H1 (cell line): ENCODE measurements around the gene HAPLN3. TPM values are rescaled to one million over a fixed set of nuclear protein-coding genes. Genes with fewer than 3 reads are reported as not detected.

ENCODE experiments used
- CTCF ChIA-PET: fragments of 300-600 bp; sonication (Branson Sonifier 250); formaldehyde crosslinking; loops from one replicate; lab custom pipeline; 2021; ENCODE audit not compliant: partially characterized antibody; lab: Charles Lee
- POLR2A ChIA-PET: fragments of 300-600 bp; sonication (Branson Sonifier 250); formaldehyde crosslinking; loops from one replicate; lab custom pipeline; 2021; ENCODE audit warnings: inconsistent platforms; ENCODE audit not compliant: partially characterized antibody; lab: Charles Lee
- DNase-seq, 2 experiments: peaks; one replicate each; pipeline versions ENCODE4 v3.0.0 to v3.0.0-alpha.2; 2010 to 2022; ENCODE audit warnings: low spot score in 2 of 2, low read depth in 1 of 2, mixed read lengths in 1 of 2
- FAIRE-seq: peaks from 2 replicates; lab custom pipeline; 2011; peaks lifted over from hg19 to GRCh38; lab: Jason Lieb, UNC
- H2AFZ ChIP-seq: 2 replicates; pipeline ENCODE4 v1.8.1; 2012; ENCODE audit warnings: low read length, inconsistent platforms
- H2AK5ac ChIP-seq: 2 replicates; pipeline ENCODE4 v1.6.1; 2013; ENCODE audit warnings: low read depth, low read length
- H2BK120ac ChIP-seq: replicated peaks from 2 replicates; pipeline ENCODE3; 2013; ENCODE audit warnings: low read depth, low read length, inconsistent platforms
- H2BK12ac ChIP-seq: 2 replicates; pipeline ENCODE4 v1.6.1; 2013; ENCODE audit warnings: low read depth, low read length
- H2BK15ac ChIP-seq: 2 replicates; pipeline ENCODE4 v1.6.1; 2013; ENCODE audit warnings: low read length
- H2BK20ac ChIP-seq: 2 replicates; pipeline ENCODE4 v1.6.1; 2013; ENCODE audit warnings: low read length
- H2BK5ac ChIP-seq: 2 replicates; pipeline ENCODE4 v1.6.1; 2013; ENCODE audit warnings: low read depth, low read length
- H3K14ac ChIP-seq: 2 replicates; pipeline ENCODE4 v1.6.1; 2013; ENCODE audit warnings: inconsistent platforms; ENCODE audit not compliant: insufficient read length
- H3K18ac ChIP-seq: 2 replicates; pipeline ENCODE4 v1.6.1; 2013; ENCODE audit warnings: low read length; ENCODE audit errors: extremely low read depth
- H3K23ac ChIP-seq: 2 replicates; pipeline ENCODE4 v1.6.1; 2013; ENCODE audit warnings: inconsistent platforms; ENCODE audit not compliant: insufficient read length
- H3K23me2 ChIP-seq: 2 replicates; pipeline ENCODE4 v1.6.1; 2013; ENCODE audit warnings: low read depth, low read length
- H3K27ac ChIP-seq: 2 replicates; pipeline ENCODE4 v1.6.1; 2011; ENCODE audit warnings: low read depth, low read length, inconsistent platforms
- H3K27me3 ChIP-seq, 4 experiments: replicated peaks in 1 of 4; 1 replicate in 1 of 4; 2 replicates in 3 of 4; pipeline versions ENCODE4 v1.6.1 to v1.8.1; 2011 to 2013; ENCODE audit warnings: low read length in 3 of 4, mild to moderate bottlenecking in 3 of 4, inconsistent platforms in 2 of 4, mixed read lengths in 2 of 4, moderate library complexity in 1 of 4; ENCODE audit not compliant: control insufficient read depth in 3 of 4, insufficient read depth in 3 of 4; ENCODE audit errors: extremely low read depth in 1 of 4
- H3K36me3 ChIP-seq, 4 experiments: 2 replicates each; pipeline versions ENCODE4 v1.6.1 to v1.8.1; 2011 to 2013; ENCODE audit warnings: mild to moderate bottlenecking in 4 of 4, low read length in 3 of 4, moderate library complexity in 2 of 4, control low read depth in 1 of 4, inconsistent platforms in 1 of 4; ENCODE audit not compliant: insufficient read depth in 4 of 4, control insufficient read depth in 2 of 4
- H3K4ac ChIP-seq: replicated peaks from 2 replicates; pipeline ENCODE3; 2013; ENCODE audit warnings: low read length, low read depth, mixed read lengths, inconsistent platforms; ENCODE audit not compliant: insufficient read length
- H3K4me1 ChIP-seq, 4 experiments: replicated peaks in 1 of 4; 1 replicate in 1 of 4; 2 replicates in 3 of 4; pipeline versions ENCODE4 v1.6.1 to v1.8.1; 2011 to 2013; ENCODE audit warnings: low read length in 3 of 4, inconsistent platforms in 2 of 4, mixed read lengths in 1 of 4; ENCODE audit not compliant: insufficient read depth in 4 of 4, control insufficient read depth in 3 of 4
- H3K4me2 ChIP-seq, 2 experiments: 2 replicates each; pipeline versions ENCODE4 v1.6.1 to v1.8.1; 2011 to 2013; ENCODE audit warnings: low read depth in 2 of 2, low read length in 2 of 2, control low read depth in 1 of 2, inconsistent platforms in 1 of 2, mild to moderate bottlenecking in 1 of 2; ENCODE audit not compliant: insufficient read depth in 1 of 2
- H3K4me3 ChIP-seq, 4 experiments: fragments of 200-600, 300-600 bp in 1 of 4; sonication (generic), shearing (Covaris generic), sonication (Bioruptor Twin) in 1 of 4; 2 replicates each; pipeline versions ENCODE4 v1.5.1 to v1.8.1; 2011 to 2016; ENCODE audit warnings: low read length in 4 of 4, low read depth in 3 of 4, control low read depth in 2 of 4, inconsistent platforms in 2 of 4, mild to moderate bottlenecking in 2 of 4, mixed read lengths in 1 of 4, moderate library complexity in 1 of 4; ENCODE audit not compliant: insufficient read depth in 2 of 4; ENCODE audit errors: extremely low read depth in 1 of 4
- H3K56ac ChIP-seq: replicated peaks from 2 replicates; pipeline ENCODE3; 2013; ENCODE audit warnings: low read depth, mild to moderate bottlenecking, mixed read lengths, low read length, inconsistent platforms; ENCODE audit not compliant: insufficient read length
- H3K79me1 ChIP-seq: 2 replicates; pipeline ENCODE4 v1.6.1; 2013; ENCODE audit warnings: low read depth, low read length, control low read depth
- H3K79me2 ChIP-seq, 2 experiments: 2 replicates each; pipeline versions ENCODE4 v1.6.1 to v1.8.1; 2012 to 2013; ENCODE audit warnings: low read length in 2 of 2, mild to moderate bottlenecking in 2 of 2, inconsistent platforms in 1 of 2; ENCODE audit not compliant: insufficient read depth in 2 of 2, control insufficient read depth in 1 of 2
- H3K9ac ChIP-seq, 4 experiments: replicated peaks in 1 of 4; 1 replicate in 1 of 4; 2 replicates in 3 of 4; pipeline versions ENCODE4 v1.6.1 to v1.8.1; 2011 to 2013; ENCODE audit warnings: low read depth in 3 of 4, low read length in 3 of 4, control low read depth in 2 of 4, mild to moderate bottlenecking in 2 of 4, moderate library complexity in 2 of 4, inconsistent platforms in 1 of 4; ENCODE audit errors: extremely low read depth in 1 of 4
- H3K9me3 ChIP-seq, 2 experiments: 2 replicates each; pipeline versions ENCODE4 v1.6.1 to v1.8.1; 2012 to 2013; ENCODE audit warnings: mild to moderate bottlenecking in 2 of 2, moderate library complexity in 2 of 2, control low read depth in 1 of 2, inconsistent platforms in 1 of 2, low read depth in 1 of 2, low read length in 1 of 2, mixed read lengths in 1 of 2; ENCODE audit not compliant: insufficient read depth in 2 of 2
- H4K20me1 ChIP-seq, 2 experiments: replicated peaks in 1 of 2; 2 replicates each; pipeline versions ENCODE3 to v1.8.1; 2011 to 2013; ENCODE audit warnings: inconsistent platforms in 2 of 2, low read length in 2 of 2, mild to moderate bottlenecking in 1 of 2; ENCODE audit not compliant: insufficient read depth in 2 of 2, control insufficient read depth in 1 of 2
- H4K5ac ChIP-seq: 2 replicates; pipeline ENCODE4 v1.6.1; 2013; ENCODE audit warnings: low read length, low read depth, mixed read lengths, inconsistent platforms; ENCODE audit not compliant: insufficient read length
- H4K8ac ChIP-seq: 2 replicates; pipeline ENCODE4 v1.8.0; 2013; ENCODE audit warnings: mild to moderate bottlenecking, moderate library complexity, low read length, inconsistent platforms; ENCODE audit not compliant: insufficient read depth; ENCODE audit errors: extremely low read depth
- H4K91ac ChIP-seq: replicated peaks from 2 replicates; pipeline ENCODE3; 2013; ENCODE audit warnings: low read length, mixed read lengths, inconsistent platforms; ENCODE audit not compliant: insufficient read length
- EZH2 ChIP-seq: fragments of 200-600 bp; sonication (generic); IDR thresholded peaks from 2 replicates; pipeline ENCODE4 v1.7.1; 2012; ENCODE audit warnings: low read depth, mild to moderate bottlenecking, moderate library complexity, low read length, inconsistent platforms; ENCODE audit not compliant: severe bottlenecking
- FOSL1 ChIP-seq: IDR thresholded peaks from 2 replicates; pipeline ENCODE4 v1.6.1; 2011; ENCODE audit warnings: mild to moderate bottlenecking, low read depth, low read length, moderate library complexity; ENCODE audit not compliant: insufficient read depth
- GABPA ChIP-seq: IDR thresholded peaks from 2 replicates; pipeline ENCODE4 v1.6.1; 2011; ENCODE audit warnings: mild to moderate bottlenecking, low read length, moderate library complexity, borderline replicate concordance; ENCODE audit not compliant: insufficient read depth
- SIN3A ChIP-seq, 2 experiments: IDR thresholded peaks in 1 of 2; conservative IDR thresholded peaks in 1 of 2; 2 replicates each; pipeline ENCODE4 v1.6.1; 2011 to 2012; ENCODE audit warnings: low read length in 2 of 2, improper control_type of control experiment in 1 of 2, low read depth in 1 of 2, mild to moderate bottlenecking in 1 of 2
- SRF ChIP-seq: IDR thresholded peaks from 2 replicates; pipeline ENCODE4 v1.6.1; 2011; ENCODE audit warnings: mild to moderate bottlenecking, low read depth, low read length, moderate library complexity
- TAF7 ChIP-seq: optimal IDR thresholded peaks from 2 replicates; pipeline ENCODE3; 2011; ENCODE audit warnings: low read depth, mild to moderate bottlenecking, inconsistent platforms, low read length, moderate library complexity, borderline replicate concordance
- TBP ChIP-seq: IDR thresholded peaks from 2 replicates; pipeline ENCODE4 v1.6.1; 2011; ENCODE audit warnings: low read depth, low read length, improper control_type of control experiment
- TCF12 ChIP-seq: IDR thresholded peaks from 2 replicates; pipeline ENCODE4 v1.6.1; 2011; ENCODE audit warnings: low read depth, mild to moderate bottlenecking, low read length
- TEAD4 ChIP-seq: IDR thresholded peaks from 2 replicates; pipeline ENCODE4 v1.6.1; 2012; ENCODE audit warnings: low read depth, low read length, inconsistent platforms, mixed read lengths
- ZNF274 ChIP-seq: IDR thresholded peaks from 2 replicates; pipeline ENCODE4 v1.7.0; 2012; ENCODE audit warnings: low read length, borderline replicate concordance; ENCODE audit errors: extremely low read depth
- WGBS, 2 experiments: shearing (Covaris generic) in 1 of 2; methylation state at CpG; one replicate each; pipeline versions ENCODE4 v1.1.6 to v1.1.7; 2013 to 2015; ENCODE audit warnings: low lambda C conversion rate in 2 of 2, mixed read lengths in 2 of 2, inconsistent platforms in 1 of 2, low coverage in 1 of 2, missing lambda C conversion rate in 1 of 2; ENCODE audit not compliant: insufficient replicate concordance in 2 of 2, insufficient coverage in 1 of 2, insufficient read length in 1 of 2; ENCODE audit errors: extremely low coverage in 1 of 2, missing lambda C conversion rate in 1 of 2; 5-methylcytosine and 5-hydroxymethylcytosine counted together
- polyA plus RNA-seq, 7 experiments: library from polyadenylated mRNA; depleted of rRNA in 3 of 7; stranded (reverse) in 5 of 7; unstranded in 2 of 7; fragments of >200 nt in 5 of 7; fragments of 200-250 nt in 2 of 7; gene quantifications; 1 replicate in 5 of 7; 2 replicates in 1 of 7; 4 replicates in 1 of 7; pipeline versions ENCODE4 v1.2.1 to v1.2.3, GENCODE V29; 2011 to 2013; ENCODE audit warnings: missing spikeins in 2 of 7, mixed read lengths in 2 of 7
- total RNA-seq: library from RNA; stranded (reverse); fragmentation: NEBNext Ultra II Directional; extraction: Animal tissue kit (Norgen Biotek cat#: 25700); gene quantifications from 2 replicates; pipeline ENCODE4 v1.2.1, GENCODE V29; 2021
- TF ChIP-seq, protein P1 (sequence below): IDR thresholded peaks from 2 replicates; pipeline ENCODE4 v1.6.1; 2012; ENCODE audit warnings: inconsistent platforms

Gene HAPLN3
- total and polyA plus RNA-seq, 2 of the 8 experiments (the other 6 are each of a cell fraction or from before 2014, with no cell fraction given): 76.2 to 79.7 TPM

DNA sequence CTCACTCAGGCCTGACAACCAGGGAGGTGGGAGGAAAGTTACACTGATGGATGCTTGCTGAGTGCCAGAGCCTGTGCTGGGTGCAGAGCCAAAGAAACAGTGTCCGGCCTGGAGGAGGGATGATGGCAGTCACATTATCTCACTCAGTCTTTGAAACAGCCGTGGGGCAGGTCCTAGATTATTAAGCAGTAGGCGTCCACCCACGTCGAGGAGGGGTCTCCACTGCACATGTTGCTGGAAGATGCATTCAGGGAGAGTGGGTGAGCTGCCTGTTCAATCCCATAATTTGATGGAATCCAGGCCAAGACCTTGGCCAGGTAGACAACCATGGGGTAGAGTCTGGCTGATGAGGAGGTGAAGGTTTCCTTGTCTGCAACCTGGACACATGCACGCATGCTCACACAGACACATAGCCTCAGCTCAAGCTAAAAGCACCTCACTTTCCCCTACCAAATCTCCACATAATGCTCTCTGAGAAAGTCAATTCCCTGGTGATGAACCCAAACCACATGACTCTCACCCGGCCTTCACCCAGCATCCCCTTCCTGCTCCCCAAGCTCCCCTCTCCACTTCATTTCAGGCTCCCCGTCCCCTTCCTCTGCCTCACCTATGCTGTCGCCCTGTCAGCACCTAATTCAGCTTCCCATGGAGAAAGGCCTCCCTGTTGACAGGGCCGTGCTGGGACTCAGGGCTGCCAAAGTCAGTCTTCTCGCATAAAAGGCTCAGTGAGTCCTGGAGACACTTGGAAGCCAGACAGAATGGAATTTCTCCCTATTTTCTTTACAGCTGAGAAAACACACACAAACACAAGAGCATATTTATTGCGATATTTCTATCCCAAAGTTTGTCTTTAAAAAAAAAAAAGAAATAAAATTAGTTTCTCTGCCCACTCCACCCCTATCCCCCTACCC is 62.3 kb downstream of the HAPLN3 start:
- H3K18ac ChIP-seq: no peak overlapping the region
- no peak overlapping the region for H2BK5ac ChIP-seq
- no peak overlapping the region for H3K14ac ChIP-seq
- no peaks in the 10 kb centered on the region for H3K79me2 ChIP-seq
- H3K79me1 ChIP-seq: no peaks in the 10 kb centered on the region
- no peak overlapping the region for H4K5ac ChIP-seq
- no peaks in the 10 kb centered on the region for H3K4me1 ChIP-seq
- FAIRE-seq (no peak), DNase-seq (no peak)
- H2AFZ ChIP-seq: no peak overlapping the region
- H3K9me3 ChIP-seq: no peaks in the 10 kb centered on the region
- no peaks in the 10 kb centered on the region; the same call in 1 of the 2 replicates for H3K23me2 ChIP-seq
- no peak overlapping the region for H3K9ac ChIP-seq
- no peak overlapping the region for H4K8ac ChIP-seq
- no peak overlapping the region for H3K4me2 ChIP-seq
- H3K4me3 ChIP-seq: no peak overlapping the region
- no peaks in the 10 kb centered on the region; a peak in 1 of 7 replicates for H3K27me3 ChIP-seq
- H2BK12ac ChIP-seq: no peak overlapping the region
- no peak overlapping the region for H3K4ac ChIP-seq
- no peak overlapping the region for H3K56ac ChIP-seq
- H3K23ac ChIP-seq: no peak overlapping the region
- H3K36me3 ChIP-seq: no peaks in the 10 kb centered on the region
- POLR2A ChIA-PET: interaction anchor here (1.2 to 1.9 kb wide), 2 partner anchors 169 to 175 kb away, joined by 3 to 6 read pairs; no protein-coding TSS in a partner anchor
- H2BK15ac ChIP-seq: no peak overlapping the region
- H2BK120ac ChIP-seq: no peak overlapping the region
- H3K27ac ChIP-seq: no peak overlapping the region
- H2AK5ac ChIP-seq: no peak overlapping the region
- H2BK20ac ChIP-seq: no peak overlapping the region
- CTCF ChIA-PET: interaction anchor here (0.6 to 4.3 kb wide), 19 partner anchors 8 to 350 kb away, joined by 3 to 114 read pairs (median 5); partner anchors contain the start of gene ACAN
- WGBS, 2 experiments: 77% methylated on average over 12 of the region's 12 CpGs; no CpG with 5 or more reads in 1 of the 2 experiments
- H4K20me1 ChIP-seq: no peaks in the 10 kb centered on the region
- H4K91ac ChIP-seq: no peak overlapping the region
- TF ChIP-seq TEAD4 (no peak), SIN3A (conservative IDR thresholded peaks at IDR 0.05 in 1 of 2, IDR thresholded peaks at IDR 0.05 in 1 of 2; ENCODE audit: low read depth in 1 of 2, low read length in 2 of 2) (no peak), SRF (no peak), TCF12 (no peak), ZNF274 (no peak), EZH2 (no peak), TAF7 (no peak), TBP (no peak), GABPA (no peak), FOSL1 (no peak)
- TF ChIP-seq, protein P1, sequence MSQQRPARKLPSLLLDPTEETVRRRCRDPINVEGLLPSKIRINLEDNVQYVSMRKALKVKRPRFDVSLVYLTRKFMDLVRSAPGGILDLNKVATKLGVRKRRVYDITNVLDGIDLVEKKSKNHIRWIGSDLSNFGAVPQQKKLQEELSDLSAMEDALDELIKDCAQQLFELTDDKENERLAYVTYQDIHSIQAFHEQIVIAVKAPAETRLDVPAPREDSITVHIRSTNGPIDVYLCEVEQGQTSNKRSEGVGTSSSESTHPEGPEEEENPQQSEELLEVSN: no peak
